ENCODE results near the gene MYL12A.

The MYL12A gene

GRCh38 chr18:3260995-3261372, 13.4 kb downstream of the MYL12A start:
- Histone ChIP-seq H3K4me2 (ENCODE audit: insufficient read depth, low read length) (peak overlapping the region; percentile 76), H3K9ac (ENCODE audit: low read depth, low read length) (peak overlapping the region; percentile 93), H3K79me2 (ENCODE audit: insufficient read depth, low read length) (peaks cover 61% of the 10 kb centered on the region), H3K4me1 (ENCODE audit: insufficient read depth, low read length) (peaks cover 50% of the 10 kb centered on the region), H3K27me3 (ENCODE audit: insufficient read depth, low read length, poor library complexity) (no peaks in the 10 kb centered on the region), H3K27ac (ENCODE audit: low read length) (peak overlapping the region; percentile 92), H3K36me3 (ENCODE audit: insufficient read depth, low read length) (peaks cover 33% of the 10 kb centered on the region), H4K20me1 (ENCODE audit: insufficient read depth, low read length) (peaks cover 33% of the 10 kb centered on the region), H3K4me3 (ENCODE audit: low read depth in 1 of 2, low read length in 2 of 2) (peak overlapping the region; percentile 69 to 95), H2AFZ (ENCODE audit: low read depth, low read length) (peak overlapping the region; percentile 87), H3K9me3 (ENCODE audit: insufficient read depth, low read length, severe bottlenecking) (no peaks in the 10 kb centered on the region)
- no peak for TF ChIP-seq CTCF (IDR thresholded peaks at IDR 0.05; ENCODE audit: borderline replicate concordance, extremely low read depth, low read length, poor library complexity, severe bottlenecking)
- TF ChIP-seq EZH2 (IDR thresholded peaks at IDR 0.05; ENCODE audit: borderline replicate concordance, low read depth, low read length, severe bottlenecking): no peak
- ATAC-seq (ENCODE audit: insufficient read depth, low read depth) (no peak), DNase-seq (no peak)

GRCh38 chr18:3261373-3262233, 14.0 kb downstream of the MYL12A start, which contains the start of gene MYL12B:
Gene MYL12B, plus strand, starts transcription at chr18:3262133. Its CDS starts 10,766 bp downstream, at chr18:3272899.
- TF ChIP-seq CTCF (IDR thresholded peaks at IDR 0.05; ENCODE audit: borderline replicate concordance, extremely low read depth, low read length, poor library complexity, severe bottlenecking) (no peak), EZH2 (IDR thresholded peaks at IDR 0.05; ENCODE audit: borderline replicate concordance, low read depth, low read length, severe bottlenecking) (no peak)
- H3K27me3 ChIP-seq (ENCODE audit: insufficient read depth, low read length, poor library complexity): no peaks in the 10 kb centered on the region
- H3K4me2 ChIP-seq (ENCODE audit: insufficient read depth, low read length): peak within 1 kb of the TSS; percentile 76
- H3K27ac ChIP-seq (ENCODE audit: low read length): peak within 1 kb of the TSS; percentile 92
- peak; percentile 84 for ATAC-seq (ENCODE audit: insufficient read depth, low read depth)
- H3K4me3 ChIP-seq (ENCODE audit: low read depth in 1 of 2, low read length in 2 of 2): peak within 1 kb of the TSS; percentile 69 to 95
- peak within 1 kb of the TSS; percentile 87 for H2AFZ ChIP-seq (ENCODE audit: low read depth, low read length)
- peak within 1 kb of the TSS; percentile 93 for H3K9ac ChIP-seq (ENCODE audit: low read depth, low read length)
- peak; percentile 77 for DNase-seq
- H4K20me1 ChIP-seq (ENCODE audit: insufficient read depth, low read length): peaks cover 39% of the 10 kb centered on the region
- H3K9me3 ChIP-seq (ENCODE audit: insufficient read depth, low read length, severe bottlenecking): no peaks in the 10 kb centered on the region
- H3K36me3 ChIP-seq (ENCODE audit: insufficient read depth, low read length): peaks cover 27% of the 10 kb centered on the region
- H3K79me2 ChIP-seq (ENCODE audit: insufficient read depth, low read length): peaks cover 67% of the 10 kb centered on the region
- peaks cover 55% of the 10 kb centered on the region for H3K4me1 ChIP-seq (ENCODE audit: insufficient read depth, low read length)

- Histone ChIP-seq H3K79me2 (ENCODE audit: insufficient read depth, low read length) (peaks cover 76% of the 10 kb centered on the region), H3K4me3 (ENCODE audit: low read depth in 1 of 2, low read length in 2 of 2) (peak overlapping the region; percentile 69 to 95), H3K27ac (ENCODE audit: low read length) (peak overlapping the region; percentile 92), H3K9me3 (ENCODE audit: insufficient read depth, low read length, severe bottlenecking) (no peaks in the 10 kb centered on the region), H3K36me3 (ENCODE audit: insufficient read depth, low read length) (peaks cover 18% of the 10 kb centered on the region), H3K9ac (ENCODE audit: low read depth, low read length) (peak overlapping the region; percentile 93), H3K27me3 (ENCODE audit: insufficient read depth, low read length, poor library complexity) (no peaks in the 10 kb centered on the region), H3K4me2 (ENCODE audit: insufficient read depth, low read length) (peak overlapping the region; percentile 76), H4K20me1 (ENCODE audit: insufficient read depth, low read length) (peaks cover 48% of the 10 kb centered on the region), H3K4me1 (ENCODE audit: insufficient read depth, low read length) (peaks cover 55% of the 10 kb centered on the region), H2AFZ (ENCODE audit: low read depth, low read length) (peak overlapping the region; percentile 87)
- DNase-seq (peak; percentile 37), ATAC-seq (ENCODE audit: insufficient read depth, low read depth) (peak; percentile 49)
- TF ChIP-seq EZH2 (IDR thresholded peaks at IDR 0.05; ENCODE audit: borderline replicate concordance, low read depth, low read length, severe bottlenecking) (no peak), CTCF (IDR thresholded peaks at IDR 0.05; ENCODE audit: borderline replicate concordance, extremely low read depth, low read length, poor library complexity, severe bottlenecking) (no peak)
These were observed 14.9 kb downstream of the MYL12A start for GRCh38 chr18:3262234-3263131.
